GM18870 (cell line): ENCODE data around the gene APAF1.

Experiments
- ATAC-seq: cut with Tn5 transposase; IDR thresholded peaks from one replicate; pipeline ENCODE4 v1.9.1; 2021; ENCODE audit warnings: moderate library complexity; ENCODE audit not compliant: unreplicated experiment

The APAF1 gene

GRCh38 chr12:98721204-98721702, 76.2 kb downstream of the APAF1 start:
- no peak for ATAC-seq

GRCh38 chr12:98724384-98725155, 79.5 kb downstream of the APAF1 start:
- ATAC-seq, result no peak

DNA sequence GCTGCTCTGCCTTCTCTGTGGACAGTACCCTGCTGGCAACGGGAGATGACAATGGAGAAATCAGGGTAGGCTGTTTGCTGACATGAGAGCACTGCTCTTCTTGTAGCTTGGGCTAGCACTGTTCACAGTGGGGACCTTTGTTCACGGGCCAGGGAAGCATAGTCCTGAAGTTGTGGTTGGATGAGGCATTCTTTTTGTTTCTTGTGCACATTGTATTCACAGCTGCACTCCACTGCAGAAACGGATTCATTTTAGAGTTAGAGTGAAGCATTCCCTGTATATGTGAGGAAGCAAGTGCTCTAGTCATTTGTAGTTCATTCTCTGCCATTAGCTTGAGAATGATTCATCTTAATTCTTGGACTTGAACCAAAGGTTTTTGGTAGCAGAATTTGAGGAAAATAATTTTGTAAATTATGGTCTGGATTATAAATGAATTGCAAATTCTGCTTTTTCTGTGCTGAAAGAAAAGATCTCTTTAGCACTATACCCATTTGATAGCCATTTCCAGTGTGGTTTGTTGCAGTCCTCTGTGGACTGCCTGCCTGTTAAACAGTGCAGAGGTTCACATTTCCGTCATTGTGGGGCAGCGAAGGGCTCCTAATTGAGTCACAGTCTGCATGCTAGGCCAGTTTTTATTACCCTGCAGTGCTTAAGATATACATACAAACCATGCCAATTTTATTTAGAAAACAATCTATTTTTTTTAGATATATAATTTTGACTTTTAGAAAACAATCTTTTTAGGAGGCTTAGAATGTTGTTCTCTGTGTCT, 80.6 kb downstream of the APAF1 start:
- ATAC-seq, result peak; percentile 66

DNA sequence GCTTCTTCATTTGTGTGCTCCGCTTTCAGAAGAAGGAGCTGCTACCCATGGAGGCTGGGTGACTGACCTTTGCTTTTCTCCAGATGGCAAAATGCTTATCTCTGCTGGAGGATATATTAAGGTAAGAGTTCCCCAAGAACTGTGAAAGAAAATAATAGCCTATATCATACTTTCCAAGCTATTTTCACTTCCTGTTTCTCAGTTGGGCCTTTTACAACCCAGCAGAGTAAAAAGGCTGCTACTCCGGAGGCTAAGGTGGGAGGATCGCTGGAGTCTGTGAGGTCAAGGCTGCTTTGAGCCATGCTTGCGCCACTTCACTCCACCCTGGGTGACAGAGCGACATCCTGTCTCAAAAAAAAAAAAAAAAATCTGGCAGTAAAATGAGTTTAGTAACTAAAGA, 82.1 kb downstream of the APAF1 start:
- ATAC-seq, result no peak

GRCh38 chr12:98730412-98730811, 85.3 kb downstream of the APAF1 start:
- ATAC-seq, result no peak

- ATAC-seq, result no peak
Observed at GRCh38 chr12:98733667-98734350, 88.7 kb downstream of the APAF1 start.

- ATAC-seq, result no peak
Observed at GRCh38 chr12:98735821-98736220, 90.7 kb downstream of the APAF1 start.

GRCh38 chr12:98736352-98737321, 91.5 kb downstream of the APAF1 start:
- ATAC-seq, result no peak

DNA sequence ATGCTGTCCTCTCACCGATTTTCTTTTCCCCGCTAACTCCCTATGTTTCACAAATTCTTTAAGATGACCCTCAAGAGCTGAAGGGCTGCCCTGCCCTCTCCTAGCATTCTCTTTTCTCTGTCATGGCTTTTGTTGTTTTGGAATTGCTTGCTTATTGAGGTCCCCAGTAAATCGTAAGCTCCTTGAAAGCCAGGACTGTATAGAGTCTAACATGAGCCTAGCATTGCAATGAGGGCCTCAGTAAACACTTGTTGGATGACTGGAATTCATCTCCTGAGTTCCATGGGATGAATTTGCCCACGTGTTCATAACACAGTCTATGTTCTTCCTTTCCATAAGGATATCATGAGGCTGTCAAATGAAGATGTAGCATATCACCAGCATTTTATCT, 92.2 kb downstream of the APAF1 start:
- no peak for ATAC-seq

DNA sequence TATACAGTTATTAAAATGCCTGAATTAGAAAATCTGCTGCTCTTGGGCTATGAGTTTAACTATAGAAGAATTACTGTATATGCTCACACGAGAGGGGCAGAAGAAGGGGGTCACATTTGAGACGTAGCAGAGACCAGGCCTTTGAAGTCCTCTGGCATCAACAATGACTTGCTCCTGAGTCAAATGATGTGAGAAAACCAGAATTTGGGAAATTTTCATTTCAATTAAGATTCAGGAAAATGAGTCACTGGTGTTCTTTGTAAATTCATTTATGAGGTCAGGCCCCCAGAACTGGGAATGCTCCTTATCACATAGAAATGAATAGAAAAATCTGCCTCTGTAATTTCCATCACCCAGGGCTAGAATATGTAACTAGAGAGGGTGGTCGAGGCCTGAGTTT, 92.9 kb downstream of the APAF1 start:
- ATAC-seq, result no peak

DNA sequence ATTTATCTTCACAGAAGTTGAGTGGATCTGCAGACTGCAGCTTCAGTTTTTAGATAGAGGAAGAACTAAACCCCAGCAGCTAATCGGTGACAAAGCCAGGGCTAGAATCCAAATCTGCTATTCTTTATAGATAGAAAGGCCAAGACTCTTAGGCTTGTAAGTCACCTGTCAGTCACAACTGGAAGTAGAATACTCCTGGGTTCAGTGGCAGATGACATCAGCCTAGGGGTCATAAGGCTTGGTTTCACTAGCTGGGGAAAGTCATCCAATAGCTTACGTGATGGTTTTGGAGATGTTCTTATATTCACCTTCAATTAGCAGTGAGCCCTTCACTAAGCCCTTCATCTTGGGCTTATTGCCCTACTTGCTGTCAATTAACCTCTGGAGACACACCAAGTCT, 93.4 kb downstream of the APAF1 start:
- ATAC-seq, result no peak

DNA sequence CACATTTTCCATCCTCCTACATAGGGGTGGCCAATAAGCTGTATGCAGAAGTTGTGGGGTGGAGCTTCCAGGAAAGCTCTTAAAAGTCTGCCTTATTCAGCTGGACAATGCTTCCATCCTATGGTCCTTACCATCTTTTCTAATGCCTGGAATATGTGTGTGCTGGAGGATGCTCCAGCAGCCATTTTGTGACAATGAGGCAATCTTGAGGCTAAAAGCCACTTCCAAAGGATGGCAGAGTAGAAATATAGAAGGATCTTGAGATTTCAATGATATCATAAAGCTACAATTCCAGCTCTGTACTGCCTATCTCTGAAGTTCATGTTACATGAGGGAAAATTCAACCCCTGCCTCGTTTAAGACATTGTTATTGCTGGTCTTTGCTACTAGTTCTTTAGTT, 95.7 kb downstream of the APAF1 start:
- ATAC-seq, result no peak

DNA sequence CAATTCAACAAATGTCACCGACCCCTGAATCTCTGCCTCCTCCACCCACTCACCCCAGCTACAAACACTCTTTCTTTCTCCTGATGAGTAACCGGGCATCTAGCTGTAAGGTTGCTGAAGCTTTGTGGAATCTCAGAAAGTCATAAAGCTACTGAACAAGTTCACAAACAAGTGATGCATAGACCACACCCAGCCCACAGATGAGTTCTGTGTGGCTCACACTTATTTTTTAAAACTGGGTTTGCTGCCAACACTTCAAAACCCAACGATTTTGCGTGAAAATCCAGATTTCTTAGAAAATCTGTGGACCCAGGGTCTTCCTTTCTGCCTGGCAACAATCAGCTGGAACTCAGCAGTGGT, 96.1 kb downstream of the APAF1 start:
- ATAC-seq, result no peak

- ATAC-seq, result no peak
Observed at GRCh38 chr12:98741556-98742265, 96.6 kb downstream of the APAF1 start.

- ATAC-seq, result no peak
Observed at GRCh38 chr12:98743362-98743953, 98.4 kb downstream of the APAF1 start.

DNA sequence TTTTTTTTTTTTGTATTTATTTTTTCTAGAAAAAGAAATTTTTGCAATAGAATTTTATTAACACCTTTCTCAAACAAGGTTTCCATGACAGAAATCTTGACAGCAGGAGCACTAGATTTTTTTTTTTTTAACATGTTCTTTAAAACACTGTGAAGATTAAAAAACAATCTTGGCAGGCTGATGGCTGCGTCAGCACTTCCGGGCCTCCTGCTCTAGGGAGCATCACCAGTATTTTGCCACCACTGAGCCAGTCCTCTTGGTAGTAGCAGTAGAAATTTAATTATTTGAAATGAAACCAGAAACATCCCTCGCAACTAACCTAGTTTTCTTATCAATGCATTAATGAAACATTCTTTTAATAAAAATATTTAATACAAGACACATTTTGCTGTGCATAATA, 99.6 kb downstream of the APAF1 start:
- ATAC-seq, result no peak

DNA sequence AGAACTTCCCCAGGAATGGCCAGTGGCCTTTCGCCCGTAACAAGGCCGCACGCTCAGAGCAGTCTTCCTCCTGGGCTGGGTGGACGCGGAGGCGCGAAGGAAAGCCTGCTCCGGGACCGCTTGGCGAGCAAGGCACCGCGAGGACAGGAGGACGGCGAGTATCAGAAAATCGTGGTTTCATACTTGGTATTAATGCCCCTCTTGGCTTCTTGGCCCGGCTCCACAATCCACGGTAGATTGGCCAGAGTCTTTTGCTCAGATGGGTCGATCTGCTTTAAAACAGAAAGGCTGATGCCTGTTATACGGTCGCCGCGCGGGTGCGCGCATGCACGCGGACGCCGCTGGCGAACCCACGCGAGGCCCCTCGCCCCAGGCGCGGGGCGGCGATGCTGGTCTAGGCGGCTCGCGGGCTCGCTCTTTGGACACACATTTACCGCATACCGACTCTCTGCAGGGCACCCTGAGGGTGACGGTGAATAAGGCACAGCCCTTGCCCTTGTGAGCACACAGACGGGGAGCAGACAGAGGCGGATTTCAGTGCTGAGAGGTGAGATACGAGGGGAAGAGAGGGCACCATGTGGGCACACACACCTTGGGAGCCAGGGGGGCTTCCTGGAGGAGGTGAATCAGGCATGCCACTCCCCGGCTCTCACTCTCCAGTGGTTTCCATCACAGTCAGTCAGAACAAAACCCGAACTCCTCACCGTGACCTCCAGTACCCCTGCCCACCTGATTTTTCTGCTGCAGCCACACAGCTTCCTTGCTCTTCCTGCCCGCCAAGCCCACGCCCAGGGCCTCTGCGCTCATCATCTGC, 100.7 kb downstream of the APAF1 start:
- no peak for ATAC-seq

DNA sequence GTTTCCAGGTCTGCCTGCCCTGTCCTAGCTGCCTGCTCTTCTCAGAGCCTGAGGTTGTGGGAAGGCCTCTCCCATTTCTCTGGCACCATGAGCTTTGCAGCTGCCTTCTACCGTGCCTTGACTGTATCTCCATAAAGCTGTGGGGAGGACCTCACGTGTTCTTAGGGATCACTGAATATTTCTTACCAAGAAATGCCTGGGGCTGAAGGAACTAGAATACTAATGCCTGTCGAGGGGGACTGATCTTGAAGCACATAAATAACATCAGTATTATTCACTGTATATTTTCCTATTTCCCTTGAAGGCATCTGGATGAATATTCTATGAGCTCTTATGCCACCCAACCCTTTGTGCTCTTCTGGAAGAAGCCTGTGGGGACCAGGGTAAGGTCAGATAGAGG, 103.4 kb downstream of the APAF1 start:
- ATAC-seq, result no peak

DNA sequence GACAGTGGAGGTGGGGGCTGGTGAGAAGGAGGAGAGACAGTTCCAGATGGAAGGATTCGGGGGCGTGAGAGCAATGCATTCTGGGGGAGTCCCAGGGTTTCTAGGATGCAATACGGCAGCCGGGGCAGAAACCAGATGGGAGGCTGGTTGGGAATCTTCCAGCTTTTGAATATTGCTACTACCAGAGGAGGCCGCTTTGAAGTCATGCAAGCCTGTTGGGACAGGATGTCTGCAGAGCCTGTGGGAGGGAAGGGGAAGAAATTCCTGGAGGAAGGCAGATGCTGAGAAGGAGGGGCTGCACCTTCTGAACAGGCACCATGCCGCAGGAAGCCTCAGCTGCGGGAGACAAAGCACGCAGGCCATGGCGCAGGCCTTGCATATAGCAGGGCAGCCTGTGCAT, 105.4 kb downstream of the APAF1 start:
- no peak for ATAC-seq
